ENCODE measurements around the gene STAM2. TPM values are rescaled to one million over a fixed set of nuclear protein-coding genes. Genes with fewer than 3 reads are reported as not detected.
"Not testable (repeated sequence)": the region's sequence is repeated elsewhere in the genome, so short reads cannot be mapped to it uniquely, and the experiment has no call there.

The STAM2 gene
- total and polyA plus RNA-seq, 11 donors, result 4.7 to 36.1 (median 25.7) TPM

DNA sequence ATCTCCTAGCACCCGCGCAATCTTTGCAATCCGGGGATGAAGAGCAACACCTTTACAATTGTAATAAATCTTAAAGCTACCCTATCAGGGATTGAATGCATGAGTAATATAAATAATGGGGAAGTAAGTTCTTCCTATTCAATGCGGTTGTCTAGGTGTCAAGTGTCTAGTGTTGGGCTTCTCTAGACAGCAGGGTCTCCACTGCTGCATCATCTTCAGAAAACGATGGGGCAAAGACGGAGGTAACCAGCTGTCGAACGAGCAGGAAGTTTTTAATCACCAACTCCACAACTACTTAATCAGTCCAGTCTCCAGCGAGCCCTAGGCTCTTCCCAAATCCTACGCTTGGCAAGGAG is 573 bp downstream of the STAM2 start:
- no peaks in the 10 kb centered on the region for H3K27me3 ChIP-seq
- TF ChIP-seq, protein P1, sequence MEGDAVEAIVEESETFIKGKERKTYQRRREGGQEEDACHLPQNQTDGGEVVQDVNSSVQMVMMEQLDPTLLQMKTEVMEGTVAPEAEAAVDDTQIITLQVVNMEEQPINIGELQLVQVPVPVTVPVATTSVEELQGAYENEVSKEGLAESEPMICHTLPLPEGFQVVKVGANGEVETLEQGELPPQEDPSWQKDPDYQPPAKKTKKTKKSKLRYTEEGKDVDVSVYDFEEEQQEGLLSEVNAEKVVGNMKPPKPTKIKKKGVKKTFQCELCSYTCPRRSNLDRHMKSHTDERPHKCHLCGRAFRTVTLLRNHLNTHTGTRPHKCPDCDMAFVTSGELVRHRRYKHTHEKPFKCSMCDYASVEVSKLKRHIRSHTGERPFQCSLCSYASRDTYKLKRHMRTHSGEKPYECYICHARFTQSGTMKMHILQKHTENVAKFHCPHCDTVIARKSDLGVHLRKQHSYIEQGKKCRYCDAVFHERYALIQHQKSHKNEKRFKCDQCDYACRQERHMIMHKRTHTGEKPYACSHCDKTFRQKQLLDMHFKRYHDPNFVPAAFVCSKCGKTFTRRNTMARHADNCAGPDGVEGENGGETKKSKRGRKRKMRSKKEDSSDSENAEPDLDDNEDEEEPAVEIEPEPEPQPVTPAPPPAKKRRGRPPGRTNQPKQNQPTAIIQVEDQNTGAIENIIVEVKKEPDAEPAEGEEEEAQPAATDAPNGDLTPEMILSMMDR (IDR thresholded peaks at IDR 0.05), result peak in 1 of 12 donors; percentile 13
- no peak for TF ChIP-seq POLR2A (IDR thresholded peaks at IDR 0.05)
- H3K9me3 ChIP-seq, result no peaks in the 10 kb centered on the region
- peak overlapping the region; percentile 65 to 97 (median 72) for H3K4me3 ChIP-seq
- no peaks in the 10 kb centered on the region for H3K36me3 ChIP-seq
- peak overlapping the region; percentile 92 to 100 (median 96) for H3K27ac ChIP-seq
- H3K4me1 ChIP-seq, result peaks cover 0 to 43% (median 29%) of the 10 kb centered on the region in 12 donors
- WGBS, 4 donors, result 1 to 5% (median 2%) methylated on average over 10 of the region's 10 CpGs
- intact Hi-C loops (cut with DNase I), result loop anchor here in 9 of 10 donors (1.0 to 10.0 kb wide), 8 partner anchors 138 to 562 kb away; partner anchors contain the start of genes ARL6IP6 (in 5 of the 9), PRPF40A (in 5 of the 9) and FMNL2 (in 1 of the 9)
- DNase-seq, result no peak
- no peak for ATAC-seq

DNA sequence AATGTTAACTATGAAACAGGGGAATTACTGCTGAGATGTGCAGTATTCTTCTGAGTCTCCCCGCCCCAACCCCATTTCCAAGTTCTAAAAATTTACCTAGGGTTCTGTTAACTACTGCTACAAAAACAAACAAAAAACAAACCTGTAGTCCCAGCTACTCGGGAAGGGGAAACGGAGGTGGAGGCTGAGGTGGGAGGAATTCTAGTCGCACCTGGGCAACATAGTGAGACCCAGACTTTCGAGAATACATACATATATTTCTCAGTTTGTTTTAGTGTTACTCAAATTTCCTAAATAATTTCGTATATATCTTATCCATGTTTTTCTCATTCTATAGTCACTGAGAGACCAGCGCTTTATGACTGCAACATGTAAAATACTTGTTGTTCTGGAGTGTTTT is 989 bp downstream of the STAM2 start:
- H3K36me3 ChIP-seq, result no peaks in the 10 kb centered on the region
- H3K4me1 ChIP-seq, result peaks cover 0 to 46% (median 30%) of the 10 kb centered on the region in 12 donors
- TF ChIP-seq POLR2A (IDR thresholded peaks at IDR 0.05), result no peak
- TF ChIP-seq, protein P1 (IDR thresholded peaks at IDR 0.05), result no peak
- no peaks in the 10 kb centered on the region for H3K27me3 ChIP-seq
- ATAC-seq (no peak), DNase-seq (no peak)
- intact Hi-C loops (cut with DNase I), result loop anchor here in 5 of 10 donors (5.0 to 10.0 kb wide), 4 partner anchors 137 to 540 kb away; partner anchors contain the start of genes ARL6IP6 (in 1 of the 5), FMNL2 (in 1 of the 5) and PRPF40A (in 1 of the 5)
- peak overlapping the region in 9 of 12 donors; percentile 92 to 99 (median 96) for H3K27ac ChIP-seq
- WGBS, 4 donors, result 35 to 42% (median 36%) methylated on average over 7 of the region's 7 CpGs
- H3K4me3 ChIP-seq, result peak overlapping the region; percentile 65 to 97 (median 72)
- H3K9me3 ChIP-seq, result no peaks in the 10 kb centered on the region

DNA sequence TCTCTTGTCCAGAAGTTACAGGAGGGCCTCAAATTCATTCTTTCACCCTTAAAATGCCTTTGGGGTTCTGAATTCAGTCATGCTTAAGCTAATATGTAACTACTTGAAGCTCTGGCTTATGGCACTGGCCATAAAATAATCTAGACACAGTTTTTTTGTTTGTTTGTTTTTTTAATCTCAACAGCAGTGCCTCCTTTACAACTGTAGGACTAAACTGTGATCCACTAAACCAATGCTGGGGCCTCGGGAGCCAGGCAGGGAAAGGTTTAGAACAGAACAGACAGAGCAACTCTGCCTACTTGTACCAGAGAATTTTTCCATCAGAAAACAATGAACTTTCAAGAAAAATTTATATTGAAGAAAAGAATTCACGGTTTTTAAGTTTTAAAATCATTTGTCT is 1.7 kb downstream of the STAM2 start:
- Histone ChIP-seq H3K27me3 (no peaks in the 10 kb centered on the region), H3K36me3 (no peaks in the 10 kb centered on the region), H3K27ac (no peak overlapping the region), H3K4me3 (peak overlapping the region in 4 of 12 donors; percentile 68 to 86 (median 69)), H3K4me1 (peaks cover 0 to 53% (median 33%) of the 10 kb centered on the region in 12 donors), H3K9me3 (no peaks in the 10 kb centered on the region)
- intact Hi-C loops (cut with DNase I), result loop anchor here in 5 of 10 donors (5.0 to 10.0 kb wide), 4 partner anchors 137 to 541 kb away; partner anchors contain the start of genes ARL6IP6 (in 1 of the 5), FMNL2 (in 1 of the 5) and PRPF40A (in 1 of the 5)
- DNase-seq (no peak), ATAC-seq (no peak)
- 75 to 82% (median 79%) methylated on average over 2 of the region's 2 CpGs for WGBS, 4 donors
- TF ChIP-seq, protein P1 (IDR thresholded peaks at IDR 0.05), result no peak
- no peak for TF ChIP-seq POLR2A (IDR thresholded peaks at IDR 0.05)

DNA sequence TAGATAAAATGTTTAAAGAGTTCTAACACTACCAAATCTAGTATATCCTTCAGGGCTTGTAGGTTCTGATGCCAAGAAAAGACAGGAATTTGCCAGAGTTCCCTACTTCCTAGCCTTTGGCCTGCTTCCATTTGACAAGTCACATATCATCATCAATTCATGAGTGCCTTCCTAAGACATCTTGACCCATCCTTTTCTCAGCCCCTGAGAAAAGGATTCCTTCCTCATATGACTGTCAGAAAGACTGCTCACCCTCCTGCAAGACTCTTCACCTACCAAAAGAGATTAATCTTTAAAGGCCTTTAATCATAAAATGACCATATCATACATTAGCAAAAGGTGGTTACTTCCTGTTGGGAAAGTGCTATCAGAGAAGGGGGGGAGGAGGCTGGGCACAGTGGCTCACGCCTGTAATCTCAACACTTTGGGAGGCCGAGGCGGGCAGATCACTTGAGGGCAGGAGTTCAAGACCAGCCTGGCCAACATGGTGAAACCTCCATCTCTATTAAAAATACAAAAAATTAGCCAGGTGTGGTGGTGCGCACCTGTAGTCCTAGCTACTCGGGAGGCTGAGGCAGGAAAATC is 3.3 kb downstream of the STAM2 start:
- not testable (repeated sequence) for DNase-seq, H3K27me3 ChIP-seq, ATAC-seq, H3K9me3 ChIP-seq, H3K36me3 ChIP-seq, H3K4me3 ChIP-seq
- WGBS, 4 donors, result 93 to 100% (median 96%) methylated on average over 5 of the region's 5 CpGs
- Histone ChIP-seq H3K27ac (peak overlapping the region in 2 of 12 donors; percentile 26 to 57), H3K4me1 (peaks cover 0 to 63% (median 36%) of the 10 kb centered on the region in 12 donors)
- intact Hi-C loops (cut with DNase I), result loop anchor here in 5 of 10 donors (5.0 to 10.0 kb wide), 4 partner anchors 135 to 543 kb away; partner anchors contain the start of genes ARL6IP6 (in 1 of the 5), FMNL2 (in 1 of the 5) and PRPF40A (in 1 of the 5)
